ENCODE data around the gene SPOCK1.

Gene SPOCK1

GRCh38 chr5:137179203-137179602, 319.9 kb downstream of the SPOCK1 start:
- no peaks in the 10 kb centered on the region for H3K27me3 ChIP-seq (ENCODE audit: control insufficient read depth in 1 of 2, insufficient read depth in 2 of 2, low read length in 2 of 2)
- H3K9ac ChIP-seq (ENCODE audit: low read length), result no peak overlapping the region
- no peaks in the 10 kb centered on the region for H3K9me3 ChIP-seq (ENCODE audit: low read length)
- H3K4me3 ChIP-seq (ENCODE audit: low read depth in 1 of 2, low read length in 2 of 2), result no peak overlapping the region
- H3K36me3 ChIP-seq (ENCODE audit: insufficient read depth, low read length), result no peaks in the 10 kb centered on the region
- no peaks in the 10 kb centered on the region for H3K4me1 ChIP-seq (ENCODE audit: insufficient read depth, low read length)
- H3K27ac ChIP-seq (ENCODE audit: low read depth, low read length), result no peak overlapping the region

- no peaks in the 10 kb centered on the region for H3K9me3 ChIP-seq (ENCODE audit: low read length)
- no peaks in the 10 kb centered on the region for H3K4me1 ChIP-seq (ENCODE audit: insufficient read depth, low read length)
- no peaks in the 10 kb centered on the region for H3K36me3 ChIP-seq (ENCODE audit: insufficient read depth, low read length)
- H3K27me3 ChIP-seq (ENCODE audit: control insufficient read depth in 1 of 2, insufficient read depth in 2 of 2, low read length in 2 of 2), result no peaks in the 10 kb centered on the region
- no peak overlapping the region for H3K9ac ChIP-seq (ENCODE audit: low read length)
- no peak overlapping the region for H3K27ac ChIP-seq (ENCODE audit: low read depth, low read length)
- no peak overlapping the region for H3K4me3 ChIP-seq (ENCODE audit: low read depth in 1 of 2, low read length in 2 of 2)
Observed at GRCh38 chr5:137176609-137177008, 322.5 kb downstream of the SPOCK1 start.

DNA sequence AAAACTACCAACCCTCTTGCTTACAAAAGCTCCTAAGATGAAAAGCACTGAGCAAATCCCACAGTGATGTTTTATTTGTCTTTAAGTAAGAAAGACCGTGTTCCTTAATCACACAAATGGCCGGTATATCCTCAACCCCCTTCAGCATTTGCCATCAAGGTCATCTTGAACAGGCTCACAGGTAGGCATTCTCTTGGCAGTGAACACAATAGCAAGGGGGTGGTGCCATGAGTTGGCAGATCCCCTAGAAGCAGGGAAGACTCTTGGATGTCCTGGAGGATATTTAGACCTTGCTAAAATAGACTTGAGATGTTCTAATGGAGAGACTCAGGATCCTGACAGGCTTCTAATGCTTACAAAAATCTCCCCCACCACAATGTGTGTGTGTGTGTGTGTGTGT, 323.0 kb downstream of the SPOCK1 start:
- Histone ChIP-seq H3K9ac (ENCODE audit: low read length) (no peak overlapping the region), H3K36me3 (ENCODE audit: insufficient read depth, low read length) (no peaks in the 10 kb centered on the region), H3K27me3 (ENCODE audit: control insufficient read depth in 1 of 2, insufficient read depth in 2 of 2, low read length in 2 of 2) (no peaks in the 10 kb centered on the region), H3K27ac (ENCODE audit: low read depth, low read length) (no peak overlapping the region), H3K4me1 (ENCODE audit: insufficient read depth, low read length) (no peaks in the 10 kb centered on the region), H3K9me3 (ENCODE audit: low read length) (no peaks in the 10 kb centered on the region), H3K4me3 (ENCODE audit: low read depth in 1 of 2, low read length in 2 of 2) (no peak overlapping the region)

- H3K36me3 ChIP-seq (ENCODE audit: insufficient read depth, low read length), result no peaks in the 10 kb centered on the region
- H3K9me3 ChIP-seq (ENCODE audit: low read length), result no peaks in the 10 kb centered on the region
Observed at GRCh38 chr5:137174196-137174595, 324.9 kb downstream of the SPOCK1 start.

DNA sequence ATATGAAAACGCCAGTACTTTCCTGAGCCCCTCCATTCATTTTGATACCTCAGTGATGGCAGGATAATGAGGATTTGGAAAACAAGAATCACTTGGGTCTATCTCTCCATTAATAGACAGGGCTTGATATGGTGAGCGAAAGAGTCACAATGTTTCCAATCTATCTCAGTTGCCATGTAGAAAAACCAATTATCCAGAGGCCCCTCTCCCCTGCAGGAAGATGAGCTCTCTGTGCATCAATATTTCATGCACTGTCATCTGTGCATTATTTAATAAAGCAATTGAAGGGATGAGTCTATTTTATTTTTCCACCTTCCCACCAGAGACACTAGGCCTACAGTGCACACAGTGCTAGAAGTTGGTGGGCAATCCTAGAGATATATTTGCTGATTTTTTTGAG, 326.9 kb downstream of the SPOCK1 start:
- Histone ChIP-seq H3K4me3 (ENCODE audit: low read depth in 1 of 2, low read length in 2 of 2) (no peak overlapping the region), H3K9ac (ENCODE audit: low read length) (no peak overlapping the region), H3K27me3 (ENCODE audit: control insufficient read depth in 1 of 2, insufficient read depth in 2 of 2, low read length in 2 of 2) (no peaks in the 10 kb centered on the region), H3K4me1 (ENCODE audit: insufficient read depth, low read length) (no peaks in the 10 kb centered on the region), H3K36me3 (ENCODE audit: insufficient read depth, low read length) (no peaks in the 10 kb centered on the region), H3K9me3 (ENCODE audit: low read length) (no peaks in the 10 kb centered on the region), H3K27ac (ENCODE audit: low read depth, low read length) (no peak overlapping the region)

More at GRCh38 chr5:137174196-137174595, 324.9 kb downstream of the SPOCK1 start:
- Histone ChIP-seq H3K4me1 (ENCODE audit: insufficient read depth, low read length) (no peaks in the 10 kb centered on the region), H3K9ac (ENCODE audit: low read length) (no peak overlapping the region), H3K27me3 (ENCODE audit: control insufficient read depth in 1 of 2, insufficient read depth in 2 of 2, low read length in 2 of 2) (no peaks in the 10 kb centered on the region), H3K4me3 (ENCODE audit: low read depth in 1 of 2, low read length in 2 of 2) (no peak overlapping the region), H3K27ac (ENCODE audit: low read depth, low read length) (no peak overlapping the region)

- Histone ChIP-seq H3K4me1 (ENCODE audit: insufficient read depth, low read length) (no peaks in the 10 kb centered on the region), H3K36me3 (ENCODE audit: insufficient read depth, low read length) (no peaks in the 10 kb centered on the region), H3K27ac (ENCODE audit: low read depth, low read length) (no peak overlapping the region), H3K27me3 (ENCODE audit: control insufficient read depth in 1 of 2, insufficient read depth in 2 of 2, low read length in 2 of 2) (no peaks in the 10 kb centered on the region), H3K9me3 (ENCODE audit: low read length) (no peaks in the 10 kb centered on the region), H3K4me3 (ENCODE audit: low read depth in 1 of 2, low read length in 2 of 2) (no peak overlapping the region), H3K9ac (ENCODE audit: low read length) (no peak overlapping the region)
Observed at GRCh38 chr5:137167187-137167586, 331.9 kb downstream of the SPOCK1 start.

DNA sequence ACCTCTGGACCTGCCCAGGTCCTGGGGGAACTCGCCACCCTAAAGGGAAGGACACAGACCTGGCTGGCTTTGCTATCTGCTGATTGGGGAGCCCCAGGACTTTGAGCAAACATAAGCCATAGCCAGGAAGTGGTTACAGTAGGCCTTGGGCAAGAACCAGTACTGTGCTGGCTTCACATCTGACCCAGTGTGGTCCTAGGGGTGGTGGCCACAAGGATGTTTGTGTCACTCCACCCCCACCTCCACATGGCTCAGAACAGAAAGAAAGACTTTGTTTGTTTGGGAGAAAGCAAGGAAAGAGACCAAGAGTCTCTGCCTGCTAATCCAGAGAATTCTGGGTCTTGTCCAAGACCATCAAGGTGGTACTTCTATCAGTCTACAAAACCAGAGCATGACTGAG, 334.2 kb downstream of the SPOCK1 start:
- Histone ChIP-seq H3K4me1 (ENCODE audit: insufficient read depth, low read length) (no peaks in the 10 kb centered on the region), H3K9ac (ENCODE audit: low read length) (no peak overlapping the region), H3K4me3 (ENCODE audit: low read depth in 1 of 2, low read length in 2 of 2) (no peak overlapping the region), H3K36me3 (ENCODE audit: insufficient read depth, low read length) (no peaks in the 10 kb centered on the region), H3K27ac (ENCODE audit: low read depth, low read length) (no peak overlapping the region), H3K27me3 (ENCODE audit: control insufficient read depth in 1 of 2, insufficient read depth in 2 of 2, low read length in 2 of 2) (no peaks in the 10 kb centered on the region), H3K9me3 (ENCODE audit: low read length) (no peaks in the 10 kb centered on the region)

DNA sequence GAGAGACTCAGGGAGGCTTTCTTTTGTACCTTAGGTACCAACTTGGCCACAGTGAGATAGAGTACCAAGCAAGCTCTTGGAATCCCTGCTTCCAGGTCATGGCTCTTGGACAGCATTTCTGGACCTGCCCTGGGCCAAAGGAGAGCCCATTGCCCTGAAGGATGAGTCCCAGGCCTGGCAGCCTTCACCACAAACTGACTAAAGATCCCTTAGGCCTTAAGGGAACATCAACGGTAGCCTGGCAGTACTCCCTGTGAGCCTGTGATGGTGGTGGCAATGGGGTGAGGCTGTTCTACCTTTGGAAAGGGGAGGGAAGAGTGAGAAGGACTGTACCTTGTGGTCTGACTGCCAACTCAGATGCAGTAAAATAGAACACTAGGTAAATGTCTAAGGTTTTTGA, 334.6 kb downstream of the SPOCK1 start:
- no peak overlapping the region for H3K9ac ChIP-seq (ENCODE audit: low read length)
- no peaks in the 10 kb centered on the region for H3K27me3 ChIP-seq (ENCODE audit: control insufficient read depth in 1 of 2, insufficient read depth in 2 of 2, low read length in 2 of 2)
- H3K4me3 ChIP-seq (ENCODE audit: low read depth in 1 of 2, low read length in 2 of 2), result no peak overlapping the region
- H3K4me1 ChIP-seq (ENCODE audit: insufficient read depth, low read length), result no peaks in the 10 kb centered on the region
- no peak overlapping the region for H3K27ac ChIP-seq (ENCODE audit: low read depth, low read length)
- no peaks in the 10 kb centered on the region for H3K9me3 ChIP-seq (ENCODE audit: low read length)
- H3K36me3 ChIP-seq (ENCODE audit: insufficient read depth, low read length), result no peaks in the 10 kb centered on the region

DNA sequence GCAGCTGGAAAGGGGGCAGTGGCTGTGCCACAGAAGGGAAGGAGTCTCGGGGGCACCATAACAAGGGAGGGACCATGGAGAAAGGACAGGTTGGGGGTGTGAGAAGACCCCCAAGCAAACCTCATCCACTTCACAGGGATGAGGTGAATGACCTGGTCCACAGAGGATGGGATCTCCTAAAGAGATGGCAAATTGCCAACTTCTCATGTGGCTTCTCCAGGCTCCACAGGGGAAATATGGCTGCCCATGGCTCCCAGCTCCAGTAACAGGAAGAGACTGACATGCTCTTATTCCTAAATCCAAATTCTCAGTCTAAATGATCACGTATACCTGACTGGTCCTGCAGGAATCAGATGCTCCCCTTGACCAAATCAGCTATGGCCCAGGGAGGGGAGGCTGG, 340.4 kb downstream of the SPOCK1 start:
- no peaks in the 10 kb centered on the region for H3K27me3 ChIP-seq (ENCODE audit: control insufficient read depth in 1 of 2, insufficient read depth in 2 of 2, low read length in 2 of 2)
- H3K4me3 ChIP-seq (ENCODE audit: low read depth in 1 of 2, low read length in 2 of 2), result no peak overlapping the region
- no peaks in the 10 kb centered on the region for H3K4me1 ChIP-seq (ENCODE audit: insufficient read depth, low read length)
- no peaks in the 10 kb centered on the region for H3K36me3 ChIP-seq (ENCODE audit: insufficient read depth, low read length)
- no peaks in the 10 kb centered on the region for H3K9me3 ChIP-seq (ENCODE audit: low read length)
- no peak overlapping the region for H3K27ac ChIP-seq (ENCODE audit: low read depth, low read length)
- no peak overlapping the region for H3K9ac ChIP-seq (ENCODE audit: low read length)

- H3K9ac ChIP-seq (ENCODE audit: low read length), result no peak overlapping the region
- no peak overlapping the region for H3K27ac ChIP-seq (ENCODE audit: low read depth, low read length)
- no peaks in the 10 kb centered on the region for H3K27me3 ChIP-seq (ENCODE audit: control insufficient read depth in 1 of 2, insufficient read depth in 2 of 2, low read length in 2 of 2)
- no peaks in the 10 kb centered on the region for H3K36me3 ChIP-seq (ENCODE audit: insufficient read depth, low read length)
- H3K4me3 ChIP-seq (ENCODE audit: low read depth in 1 of 2, low read length in 2 of 2), result no peak overlapping the region
- H3K4me1 ChIP-seq (ENCODE audit: insufficient read depth, low read length), result no peaks in the 10 kb centered on the region
- no peaks in the 10 kb centered on the region for H3K9me3 ChIP-seq (ENCODE audit: low read length)
Observed at GRCh38 chr5:137156180-137156579, 342.9 kb downstream of the SPOCK1 start.

DNA sequence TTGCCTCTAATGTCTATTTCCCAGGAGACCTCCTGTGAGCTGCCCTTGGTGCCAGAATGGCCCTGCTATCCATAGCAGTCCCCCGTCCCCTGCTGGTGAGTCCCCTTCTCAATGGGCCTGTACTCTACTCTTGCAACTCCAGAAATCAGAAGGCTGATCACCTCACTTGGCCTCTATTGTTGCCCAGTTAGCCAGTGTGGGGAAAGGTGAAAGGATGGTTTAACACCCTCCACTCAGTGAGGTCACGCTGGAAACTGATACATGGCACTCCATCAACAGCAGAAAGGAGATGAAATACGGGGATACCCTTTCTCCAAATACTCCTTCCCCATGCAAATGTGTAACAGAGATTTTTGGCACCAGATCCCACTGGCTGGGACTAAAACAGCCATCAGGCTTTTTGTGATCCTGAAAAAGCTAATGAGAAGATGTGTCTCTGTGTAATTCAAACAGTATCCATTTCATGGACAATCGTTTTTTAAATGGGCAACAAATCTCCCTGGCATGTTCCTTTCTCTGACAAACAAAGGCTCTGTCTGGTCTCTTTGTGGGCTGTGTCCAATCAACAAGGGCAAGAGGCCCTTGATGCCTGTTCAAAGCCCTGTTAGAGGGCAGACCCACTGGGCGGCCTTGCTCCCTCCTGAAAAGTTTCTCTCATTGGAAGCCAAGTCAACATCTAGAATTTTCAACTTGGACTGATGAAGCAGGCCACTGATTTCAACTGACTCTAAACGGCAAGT, 343.7 kb downstream of the SPOCK1 start:
- no peaks in the 10 kb centered on the region for H3K4me1 ChIP-seq (ENCODE audit: insufficient read depth, low read length)
- H3K27me3 ChIP-seq (ENCODE audit: control insufficient read depth in 1 of 2, insufficient read depth in 2 of 2, low read length in 2 of 2), result no peaks in the 10 kb centered on the region
- no peak overlapping the region for H3K9ac ChIP-seq (ENCODE audit: low read length)
- no peaks in the 10 kb centered on the region for H3K9me3 ChIP-seq (ENCODE audit: low read length)
- H3K27ac ChIP-seq (ENCODE audit: low read depth, low read length), result no peak overlapping the region
- H3K36me3 ChIP-seq (ENCODE audit: insufficient read depth, low read length), result no peaks in the 10 kb centered on the region
- H3K4me3 ChIP-seq (ENCODE audit: low read depth in 1 of 2, low read length in 2 of 2), result no peak overlapping the region

- Histone ChIP-seq H3K9ac (ENCODE audit: low read length) (no peak overlapping the region), H3K27me3 (ENCODE audit: control insufficient read depth in 1 of 2, insufficient read depth in 2 of 2, low read length in 2 of 2) (no peaks in the 10 kb centered on the region), H3K4me3 (ENCODE audit: low read depth in 1 of 2, low read length in 2 of 2) (no peak overlapping the region), H3K4me1 (ENCODE audit: insufficient read depth, low read length) (no peaks in the 10 kb centered on the region), H3K9me3 (ENCODE audit: low read length) (no peaks in the 10 kb centered on the region), H3K36me3 (ENCODE audit: insufficient read depth, low read length) (no peaks in the 10 kb centered on the region), H3K27ac (ENCODE audit: low read depth, low read length) (no peak overlapping the region)
Observed at GRCh38 chr5:137152616-137153015, 346.5 kb downstream of the SPOCK1 start.

Measured in muscle layer of colon (tissue), 2 donors.